HepG2 (cell line): ENCODE measurements around the gene BTG2.

Source experiments
- CTCF ChIP-seq: sonication (generic); formaldehyde crosslinking; IDR thresholded peaks from 2 replicates; pipeline ENCODE4 v1.5.0; 2020; ENCODE audit warnings: mild to moderate bottlenecking, missing genetic modification reagents, moderate library complexity
- HDAC2 ChIP-seq: sonication (generic); formaldehyde crosslinking; IDR thresholded peaks from 2 replicates; pipeline ENCODE4 v1.4.0; 2020; ENCODE audit warnings: missing genetic modification reagents
- IKZF4 ChIP-seq: sonication (generic); formaldehyde crosslinking; IDR thresholded peaks from 2 replicates; pipeline ENCODE4 v1.5.1; 2020; ENCODE audit warnings: borderline replicate concordance, mild to moderate bottlenecking, low read depth, missing genetic modification reagents; ENCODE audit errors: not compliant biosample characterization
- NFE2 ChIP-seq: sonication (generic); formaldehyde crosslinking; IDR thresholded peaks from 2 replicates; pipeline ENCODE4 v1.4.0; 2020; ENCODE audit warnings: missing genetic modification reagents
- SAFB2 ChIP-seq: sonication (generic); formaldehyde crosslinking; IDR thresholded peaks from 2 replicates; pipeline ENCODE4 v1.5.1; 2020; ENCODE audit warnings: missing genetic modification reagents, low read depth, mild to moderate bottlenecking, borderline replicate concordance
- SP2 ChIP-seq: sonication (generic); formaldehyde crosslinking; IDR thresholded peaks from 2 replicates; pipeline ENCODE4 v1.5.1; 2020; ENCODE audit warnings: mild to moderate bottlenecking, missing genetic modification reagents
- TAF1 ChIP-seq: sonication (generic); formaldehyde crosslinking; IDR thresholded peaks from 2 replicates; pipeline ENCODE4 v1.4.0; 2020; ENCODE audit warnings: missing genetic modification reagents
- ZNF501 ChIP-seq: sonication (generic); formaldehyde crosslinking; IDR thresholded peaks from 2 replicates; pipeline ENCODE4 v1.5.1; 2020; ENCODE audit warnings: mild to moderate bottlenecking, moderate library complexity, missing genetic modification reagents
- ZNF766 ChIP-seq: sonication (generic); formaldehyde crosslinking; IDR thresholded peaks from 2 replicates; pipeline ENCODE4 v1.5.0; 2020; ENCODE audit warnings: missing genetic modification reagents, borderline replicate concordance
- TF ChIP-seq, protein P1 (sequence below): conservative IDR thresholded peaks from 2 replicates; pipeline ENCODE4 v1.6.1; 2018; ENCODE audit warnings: missing genetic modification reagents
- TF ChIP-seq, protein P2 (sequence below): IDR thresholded peaks from 2 replicates; pipeline ENCODE4 v1.6.1; 2018; ENCODE audit warnings: missing genetic modification reagents, mild to moderate bottlenecking, missing compliant biosample characterization

DNA sequence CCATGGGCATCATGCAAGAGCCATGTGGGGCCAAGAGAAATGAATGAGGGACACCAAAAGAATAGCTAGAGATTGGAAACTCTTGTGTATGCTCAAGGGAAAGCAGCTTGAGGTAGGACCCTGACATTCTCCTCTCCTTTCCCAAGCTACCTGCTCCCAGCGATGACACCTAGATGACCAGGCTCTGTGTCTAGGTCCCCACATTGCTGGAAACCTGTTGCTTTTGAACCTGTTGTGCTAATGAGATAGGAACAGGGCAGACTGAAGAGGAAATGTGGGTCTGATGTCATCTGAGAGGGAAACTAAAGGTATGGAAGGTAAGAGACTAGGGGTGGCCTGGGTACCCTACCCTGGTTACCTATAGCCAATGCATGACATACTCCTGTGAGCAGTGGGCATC lies 43.8 kb downstream of the BTG2 start:
- TF ChIP-seq NFE2 (no peak), SP2 (CRISPR knock-in tag) (no peak), SAFB2 (CRISPR knock-in tag) (no peak), TAF1 (CRISPR knock-in tag) (no peak), CTCF (CRISPR knock-in tag) (no peak), HDAC2 (CRISPR knock-in tag) (no peak), ZNF766 (CRISPR knock-in tag) (no peak), ZNF501 (CRISPR knock-in tag) (no peak), IKZF4 (CRISPR knock-in tag) (no peak)
- TF ChIP-seq, protein P1, sequence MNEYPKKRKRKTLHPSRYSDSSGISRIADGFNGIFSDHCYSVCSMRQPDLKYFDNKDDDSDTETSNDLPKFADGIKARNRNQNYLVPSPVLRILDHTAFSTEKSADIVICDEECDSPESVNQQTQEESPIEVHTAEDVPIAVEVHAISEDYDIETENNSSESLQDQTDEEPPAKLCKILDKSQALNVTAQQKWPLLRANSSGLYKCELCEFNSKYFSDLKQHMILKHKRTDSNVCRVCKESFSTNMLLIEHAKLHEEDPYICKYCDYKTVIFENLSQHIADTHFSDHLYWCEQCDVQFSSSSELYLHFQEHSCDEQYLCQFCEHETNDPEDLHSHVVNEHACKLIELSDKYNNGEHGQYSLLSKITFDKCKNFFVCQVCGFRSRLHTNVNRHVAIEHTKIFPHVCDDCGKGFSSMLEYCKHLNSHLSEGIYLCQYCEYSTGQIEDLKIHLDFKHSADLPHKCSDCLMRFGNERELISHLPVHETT (CRISPR knock-in tag), result no peak
- TF ChIP-seq, protein P2, sequence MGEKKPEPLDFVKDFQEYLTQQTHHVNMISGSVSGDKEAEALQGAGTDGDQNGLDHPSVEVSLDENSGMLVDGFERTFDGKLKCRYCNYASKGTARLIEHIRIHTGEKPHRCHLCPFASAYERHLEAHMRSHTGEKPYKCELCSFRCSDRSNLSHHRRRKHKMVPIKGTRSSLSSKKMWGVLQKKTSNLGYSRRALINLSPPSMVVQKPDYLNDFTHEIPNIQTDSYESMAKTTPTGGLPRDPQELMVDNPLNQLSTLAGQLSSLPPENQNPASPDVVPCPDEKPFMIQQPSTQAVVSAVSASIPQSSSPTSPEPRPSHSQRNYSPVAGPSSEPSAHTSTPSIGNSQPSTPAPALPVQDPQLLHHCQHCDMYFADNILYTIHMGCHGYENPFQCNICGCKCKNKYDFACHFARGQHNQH (CRISPR knock-in tag), result no peak
